ENCODE results near the gene MAPK8IP3.

The MAPK8IP3 gene

GRCh38 chr16:1762196-1762878 lies 56.3 kb downstream of the MAPK8IP3 start:
- no peak for DNase-seq (ENCODE audit: low read depth, low spot score)

GRCh38 chr16:1762879-1763520 lies 57.0 kb downstream of the MAPK8IP3 start:
- no peak for DNase-seq (ENCODE audit: low read depth, low spot score)

GRCh38 chr16:1763521-1764511 lies 57.8 kb downstream of the MAPK8IP3 start:
- DNase-seq (ENCODE audit: low read depth, low spot score): peak; percentile 77

GRCh38 chr16:1764971-1765370 lies 59.0 kb downstream of the MAPK8IP3 start:
- DNase-seq (ENCODE audit: low read depth, low spot score): no peak

DNA sequence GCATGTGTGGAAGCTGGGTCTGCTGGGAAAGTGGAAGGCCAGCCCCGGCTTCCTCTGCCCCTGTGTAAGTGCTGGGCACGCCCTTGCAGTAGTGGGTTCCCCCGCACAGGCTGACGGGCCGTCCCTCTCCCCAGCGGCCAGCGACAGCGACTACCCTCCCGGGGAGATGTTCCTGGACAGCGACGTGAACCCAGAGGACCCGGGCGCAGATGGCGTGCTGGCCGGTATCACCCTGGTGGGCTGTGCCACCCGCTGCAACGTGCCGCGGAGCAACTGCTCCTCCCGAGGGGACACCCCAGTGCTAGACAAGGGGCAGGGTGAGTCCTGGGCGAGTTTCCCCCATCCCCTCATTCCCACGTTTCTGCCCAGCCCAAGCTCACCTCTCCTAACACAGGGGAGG lies 59.8 kb downstream of the MAPK8IP3 start:
- DNase-seq (ENCODE audit: low read depth, low spot score): no peak

GRCh38 chr16:1766231-1766630 lies 60.2 kb downstream of the MAPK8IP3 start:
- no peak for DNase-seq (ENCODE audit: low read depth, low spot score)

GRCh38 chr16:1766701-1767100 lies 60.7 kb downstream of the MAPK8IP3 start:
- DNase-seq (ENCODE audit: low read depth, low spot score): no peak

- DNase-seq (ENCODE audit: low read depth, low spot score): no peak
Observed at GRCh38 chr16:1767116-1767994, 61.4 kb downstream of the MAPK8IP3 start.

- no peak for DNase-seq (ENCODE audit: low read depth, low spot score)
Observed at GRCh38 chr16:1768061-1768766, 62.2 kb downstream of the MAPK8IP3 start.

DNA sequence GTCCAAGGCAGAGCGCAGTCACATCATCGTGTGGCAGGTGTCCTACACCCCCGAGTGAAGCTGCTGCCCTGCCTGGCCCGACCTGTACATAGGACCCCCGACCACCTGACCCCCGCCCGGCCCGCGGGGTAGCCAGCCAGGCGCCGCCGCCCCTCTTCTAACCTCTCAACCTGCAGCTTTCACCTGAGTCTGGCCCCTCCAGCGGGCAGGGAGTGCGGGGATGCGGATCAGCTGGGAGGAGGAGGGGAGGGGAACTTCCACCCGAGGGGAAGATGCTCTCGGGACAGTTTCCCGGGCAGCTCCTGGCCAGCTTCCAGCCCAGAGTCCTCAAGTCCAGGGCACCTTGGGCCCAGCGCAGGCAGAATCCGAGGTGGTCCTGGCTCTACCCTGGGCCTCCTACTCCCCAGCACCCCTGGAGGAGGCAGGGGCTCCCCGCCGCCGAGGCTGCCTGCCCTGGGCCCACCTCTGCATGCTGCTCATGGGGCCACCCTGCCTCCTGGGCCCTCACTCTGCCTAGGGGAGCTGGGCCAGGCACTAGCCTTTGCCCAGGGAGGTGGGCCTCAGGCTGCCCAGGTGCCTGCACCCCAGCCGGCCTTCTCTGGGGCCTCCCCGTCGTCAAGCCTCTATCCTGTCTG lies 62.9 kb downstream of the MAPK8IP3 start:
- DNase-seq (ENCODE audit: low read depth, low spot score): no peak

DNA sequence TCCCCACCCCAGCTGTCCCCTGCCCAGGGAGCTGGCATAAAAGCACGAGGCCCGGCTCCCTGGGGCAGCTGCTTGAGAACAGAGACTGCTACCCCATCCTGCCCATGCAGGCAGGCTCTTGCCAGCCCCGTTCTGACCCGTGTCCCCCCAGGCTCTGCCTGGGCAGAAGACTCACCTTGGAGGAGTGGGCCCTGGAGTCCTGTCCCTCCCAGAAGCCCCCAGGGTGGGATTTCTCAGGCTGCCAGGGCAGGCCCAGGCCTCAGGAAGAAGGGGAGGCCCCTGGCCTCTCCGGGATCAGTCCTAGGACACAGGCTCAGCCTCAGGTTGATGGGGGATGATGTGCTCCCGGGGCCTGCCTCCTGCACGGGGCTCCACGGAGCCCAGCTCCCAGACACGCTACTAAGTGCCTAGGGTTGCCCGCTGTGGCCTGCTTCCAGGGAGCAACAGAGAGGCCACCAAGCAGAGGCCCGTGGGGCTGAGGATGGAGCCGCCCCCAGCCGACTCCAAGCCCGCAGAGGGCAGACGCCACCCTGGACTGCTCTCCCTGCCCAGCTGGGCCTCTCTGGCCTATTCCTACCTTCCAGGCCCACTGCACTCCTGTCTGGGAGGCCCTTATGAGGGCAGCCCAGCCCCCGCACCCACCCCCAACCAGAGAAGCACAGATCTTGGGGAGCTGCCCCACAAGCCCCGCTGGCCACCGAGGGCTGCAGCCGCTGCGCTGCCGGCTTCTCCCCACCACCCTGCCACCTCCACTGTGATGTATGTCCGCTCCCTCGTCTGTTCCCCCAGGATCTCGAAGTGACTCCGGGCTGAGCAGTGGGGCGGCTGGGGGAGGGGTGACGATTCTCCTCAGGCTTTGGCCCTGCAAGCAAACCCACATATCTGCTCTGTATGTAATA lies 63.7 kb downstream of the MAPK8IP3 start:
- DNase-seq (ENCODE audit: low read depth, low spot score): no peak

GRCh38 chr16:1770328-1771187 lies 64.6 kb downstream of the MAPK8IP3 start:
- DNase-seq (ENCODE audit: low read depth, low spot score): peak; percentile 70

DNA sequence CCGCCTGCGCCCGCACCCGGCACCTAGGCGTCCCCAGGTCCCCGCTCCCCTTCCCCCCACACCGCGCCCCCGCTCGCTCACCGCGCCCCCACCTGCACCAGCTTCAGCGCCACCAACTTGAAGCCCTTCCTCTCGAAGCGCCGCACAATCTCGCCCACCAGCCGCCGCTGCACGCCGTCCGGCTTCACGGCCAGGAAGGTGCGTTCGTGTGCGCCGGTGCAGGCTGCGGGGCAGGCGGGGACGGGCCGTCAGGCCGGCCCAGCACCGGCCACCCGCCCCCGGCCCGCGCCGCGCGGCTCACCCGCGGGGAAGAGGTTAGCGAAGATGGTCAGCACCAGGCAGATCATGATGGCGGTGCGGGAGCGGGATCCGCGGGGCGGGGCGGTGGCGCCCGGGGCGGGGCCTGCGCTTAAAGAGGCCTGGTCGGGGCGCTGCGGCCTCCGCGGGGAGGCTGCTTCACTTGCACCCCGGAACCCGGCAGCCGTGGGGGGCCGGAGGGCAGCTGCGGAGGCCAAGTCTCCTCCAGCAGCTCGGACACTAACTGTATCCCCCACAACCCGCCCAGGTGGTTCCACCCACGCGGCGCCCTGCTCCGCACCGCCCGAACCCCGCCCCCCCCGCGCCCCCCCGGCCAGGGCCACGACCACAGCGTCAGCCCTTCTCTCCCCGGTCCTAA lies 65.3 kb downstream of the MAPK8IP3 start, which contains the start of gene NME3:
Gene NME3 (minus strand): TSS at position 356 of the 676 bp plus-strand sequence. CDS start 9 bp downstream, at position 347.
- peak; percentile 85 for DNase-seq (ENCODE audit: low read depth, low spot score)

GRCh38 chr16:1771864-1772361 lies 65.9 kb downstream of the MAPK8IP3 start:
- DNase-seq (ENCODE audit: low read depth, low spot score): no peak

GRCh38 chr16:1772362-1772907 lies 66.4 kb downstream of the MAPK8IP3 start, which contains the start of gene EME2:
EME2 (plus strand) TSS chr16:1772810; CDS start chr16:1773228, 418 bp downstream.
- DNase-seq (ENCODE audit: low read depth, low spot score): peak; percentile 34

DNA sequence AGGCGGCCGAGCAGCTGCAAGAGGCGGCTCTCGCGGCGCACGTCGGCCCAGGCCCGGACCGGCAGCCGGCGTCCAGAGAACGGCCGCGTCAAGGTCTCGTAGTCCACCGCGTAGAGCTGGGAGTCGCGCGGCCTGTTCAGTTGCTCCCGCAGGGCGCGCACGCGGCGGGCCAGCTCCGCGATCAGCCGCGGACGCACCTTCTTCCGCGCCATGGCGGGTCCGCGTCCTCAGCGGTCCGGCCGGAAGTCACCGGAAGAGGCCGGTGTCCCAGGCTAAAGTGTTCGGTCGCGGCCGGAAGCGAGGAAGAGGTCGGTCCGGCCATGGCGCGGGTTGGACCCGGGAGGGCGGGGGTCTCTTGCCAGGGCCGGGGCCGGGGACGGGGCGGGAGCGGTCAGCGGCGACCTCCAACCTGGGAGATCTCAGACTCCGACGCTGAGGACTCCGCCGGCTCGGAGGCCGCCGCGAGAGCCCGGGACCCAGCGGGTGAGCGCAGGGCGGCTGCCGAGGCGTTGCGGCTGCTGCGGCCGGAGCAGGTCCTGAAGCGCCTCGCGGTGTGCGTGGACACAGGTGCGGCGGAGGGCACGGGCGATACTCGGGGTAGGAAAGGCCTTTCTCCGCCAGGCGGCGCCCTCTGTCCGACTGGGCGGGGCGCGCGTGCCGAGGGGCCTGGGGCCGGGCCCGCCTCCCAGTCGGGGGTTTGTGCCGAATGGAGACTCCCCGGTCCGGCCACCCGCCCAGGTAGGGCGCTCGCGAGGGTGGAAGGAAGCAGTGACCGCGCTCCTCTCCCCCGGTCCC lies 67.1 kb downstream of the MAPK8IP3 start, which contains the start of gene MRPS34:
Gene MRPS34 (minus strand): TSS at position 227 of the 795 bp plus-strand sequence. CDS start 15 bp downstream, at position 212.
- peak; percentile 94 for DNase-seq (ENCODE audit: low read depth, low spot score)

Data from astrocyte of the hippocampus (primary cell).